ENCODE data around the gene STXBP1.

GRCh38 chr9:127660886-127661741, 49.0 kb downstream of the STXBP1 start:
- TF ChIP-seq CTCF (IDR thresholded peaks at IDR 0.05) = no peak
- no peak for TF ChIP-seq POLR2A (IDR thresholded peaks at IDR 0.05)

Data from esophagus squamous epithelium (tissue), 4 donors.